Skeletal muscle tissue (tissue), 4 donors: ENCODE measurements around the gene PRLR. TPM values are rescaled to one million over a fixed set of nuclear protein-coding genes. Genes with fewer than 3 reads are reported as not detected.

ENCODE experiments used
- H3K27ac ChIP-seq: one replicate; pipeline ENCODE4 v1.7.0; 2013; ENCODE audit warnings: mild to moderate bottlenecking, low read depth, low read length, inconsistent platforms
- H3K27me3 ChIP-seq, 3 donors: one replicate each; pipeline ENCODE4 v1.7.0; 2013; ENCODE audit warnings: low read length in 3 of 3; ENCODE audit not compliant: control insufficient read depth in 3 of 3, insufficient read depth in 3 of 3
- H3K36me3 ChIP-seq, 3 donors: one replicate each; pipeline ENCODE4 v1.7.0; 2013; ENCODE audit warnings: low read length in 3 of 3; ENCODE audit not compliant: control insufficient read depth in 3 of 3, insufficient read depth in 3 of 3
- H3K4me1 ChIP-seq, 3 donors: one replicate each; pipeline ENCODE4 v1.7.0; 2013; ENCODE audit warnings: low read length in 3 of 3, mild to moderate bottlenecking in 3 of 3; ENCODE audit not compliant: control insufficient read depth in 3 of 3, insufficient read depth in 3 of 3
- H3K4me3 ChIP-seq, 3 donors: one replicate each; pipeline ENCODE4 v1.7.0; 2013; ENCODE audit warnings: low read length in 3 of 3
- H3K9ac ChIP-seq, 3 donors: one replicate each; pipeline ENCODE4 v1.7.0; 2013; ENCODE audit warnings: low read length in 3 of 3, mild to moderate bottlenecking in 3 of 3, moderate library complexity in 2 of 3, low read depth in 1 of 3
- H3K9me3 ChIP-seq, 3 donors: one replicate each; pipeline ENCODE4 v1.7.0; 2013; ENCODE audit warnings: low read length in 3 of 3; ENCODE audit not compliant: control insufficient read depth in 3 of 3
- total RNA-seq: library from RNA; depleted of rRNA; stranded (reverse); fragments of >200 nt; gene quantifications from one replicate; pipeline ENCODE4 v1.2.3, GENCODE V29; 2014
- donor health status: Osteomylitis.

PRLR gene
- total RNA-seq, 1 donor from 2014 or later, result 0.52 TPM

DNA sequence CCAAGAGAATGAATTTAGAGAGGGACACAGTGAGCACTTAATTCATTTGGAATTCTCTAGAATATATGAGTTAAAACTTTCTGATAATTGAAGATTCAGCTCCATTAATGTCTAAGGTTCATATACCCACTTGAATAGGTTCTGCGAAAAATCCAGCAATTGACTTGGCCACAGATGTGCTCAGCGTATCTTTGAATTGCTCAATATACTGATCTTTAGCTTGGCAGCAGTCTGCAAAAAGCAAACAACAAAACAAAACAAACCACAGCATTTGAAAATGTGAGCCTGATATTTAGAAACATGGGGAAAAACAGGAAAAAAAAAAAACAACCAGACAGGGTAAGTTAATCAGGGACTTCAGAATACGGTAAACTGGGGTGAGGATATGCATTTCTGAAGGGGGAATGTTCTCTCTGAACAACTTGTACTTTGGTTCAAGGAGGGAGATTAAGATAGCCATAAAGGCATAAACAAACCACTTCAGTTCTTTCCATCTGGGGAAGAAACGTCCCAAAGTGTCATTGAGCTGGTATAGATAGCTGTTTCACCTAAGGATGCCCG lies 203.9 kb downstream of the PRLR start:
- H3K27ac ChIP-seq, result no peak overlapping the region
- H3K4me1 ChIP-seq, result no peaks in the 10 kb centered on the region
- no peaks in the 10 kb centered on the region for H3K27me3 ChIP-seq
- H3K36me3 ChIP-seq, result no peaks in the 10 kb centered on the region
- no peaks in the 10 kb centered on the region for H3K9me3 ChIP-seq
- no peak overlapping the region for H3K4me3 ChIP-seq
- H3K9ac ChIP-seq, result no peak overlapping the region

- no peak overlapping the region for H3K27ac ChIP-seq
- H3K27me3 ChIP-seq, result no peaks in the 10 kb centered on the region
- no peak overlapping the region for H3K4me3 ChIP-seq
- no peaks in the 10 kb centered on the region for H3K4me1 ChIP-seq
- H3K9ac ChIP-seq, result no peak overlapping the region
- H3K9me3 ChIP-seq, result no peaks in the 10 kb centered on the region
- H3K36me3 ChIP-seq, result no peaks in the 10 kb centered on the region
Measured at GRCh38 chr5:35024911-35025510, 205.3 kb downstream of the PRLR start.

DNA sequence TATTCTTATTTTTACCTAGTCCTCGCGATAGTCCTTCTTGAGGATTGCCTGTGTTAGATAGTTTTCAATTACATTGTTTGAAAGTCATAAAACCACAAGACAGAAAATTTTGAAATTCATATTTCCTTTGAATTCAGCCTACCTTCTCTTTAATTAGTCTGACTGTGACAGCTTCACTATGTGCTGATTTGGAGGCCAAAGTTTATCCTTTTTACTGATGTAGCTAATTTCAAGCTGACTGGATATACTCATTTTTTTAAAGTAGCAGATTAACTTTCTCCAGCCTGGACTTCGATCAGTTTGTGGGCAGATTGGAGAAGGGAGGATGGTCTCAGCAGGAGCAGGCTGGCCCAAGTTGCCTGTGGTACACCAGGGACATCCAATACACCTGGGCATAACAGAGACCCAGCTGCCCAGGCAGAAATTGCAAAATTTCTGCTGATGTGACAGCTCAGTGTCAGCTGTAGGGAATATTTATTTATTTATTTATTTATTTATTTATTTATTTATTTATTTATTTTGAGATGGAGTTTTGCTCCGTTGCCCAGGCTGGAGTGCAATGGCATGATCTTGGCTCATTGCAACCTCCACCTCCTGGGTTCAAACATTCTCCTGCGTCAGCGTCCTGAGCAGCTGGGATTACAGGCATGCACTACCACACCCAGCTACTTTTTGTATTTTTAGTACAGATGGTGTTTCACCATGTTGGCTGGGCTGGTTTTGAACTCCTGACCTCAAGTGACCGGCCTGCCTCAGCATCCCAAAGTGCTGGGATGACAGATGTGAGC lies 206.7 kb downstream of the PRLR start:
- Histone ChIP-seq H3K4me3 (no peak overlapping the region), H3K36me3 (no peaks in the 10 kb centered on the region), H3K27me3 (no peaks in the 10 kb centered on the region), H3K9ac (no peak overlapping the region), H3K9me3 (no peaks in the 10 kb centered on the region), H3K27ac (no peak overlapping the region), H3K4me1 (no peaks in the 10 kb centered on the region)

- H3K9ac ChIP-seq, result no peak overlapping the region
- H3K27ac ChIP-seq, result no peak overlapping the region
- no peak overlapping the region for H3K4me3 ChIP-seq
- no peaks in the 10 kb centered on the region for H3K4me1 ChIP-seq
- H3K36me3 ChIP-seq, result no peaks in the 10 kb centered on the region
- no peaks in the 10 kb centered on the region for H3K9me3 ChIP-seq
- peaks cover 0 to 2% (median 0%) of the 10 kb centered on the region in 3 donors for H3K27me3 ChIP-seq
Measured at GRCh38 chr5:35016174-35017051, 213.9 kb downstream of the PRLR start.

- no peaks in the 10 kb centered on the region for H3K36me3 ChIP-seq
- H3K4me3 ChIP-seq, result no peak overlapping the region
- H3K27me3 ChIP-seq, result peaks cover 0 to 2% (median 0%) of the 10 kb centered on the region in 3 donors
- no peak overlapping the region for H3K27ac ChIP-seq
- H3K9me3 ChIP-seq, result no peaks in the 10 kb centered on the region
- no peak overlapping the region for H3K9ac ChIP-seq
- no peaks in the 10 kb centered on the region for H3K4me1 ChIP-seq
Measured at GRCh38 chr5:35015063-35015462, 215.2 kb downstream of the PRLR start.

GRCh38 chr5:35012796-35013195 lies 217.5 kb downstream of the PRLR start:
- Histone ChIP-seq H3K36me3 (no peaks in the 10 kb centered on the region), H3K27me3 (peaks cover 0 to 3% (median 2%) of the 10 kb centered on the region in 3 donors), H3K4me3 (no peak overlapping the region), H3K27ac (no peak overlapping the region), H3K9me3 (no peaks in the 10 kb centered on the region), H3K4me1 (no peaks in the 10 kb centered on the region), H3K9ac (no peak overlapping the region)

DNA sequence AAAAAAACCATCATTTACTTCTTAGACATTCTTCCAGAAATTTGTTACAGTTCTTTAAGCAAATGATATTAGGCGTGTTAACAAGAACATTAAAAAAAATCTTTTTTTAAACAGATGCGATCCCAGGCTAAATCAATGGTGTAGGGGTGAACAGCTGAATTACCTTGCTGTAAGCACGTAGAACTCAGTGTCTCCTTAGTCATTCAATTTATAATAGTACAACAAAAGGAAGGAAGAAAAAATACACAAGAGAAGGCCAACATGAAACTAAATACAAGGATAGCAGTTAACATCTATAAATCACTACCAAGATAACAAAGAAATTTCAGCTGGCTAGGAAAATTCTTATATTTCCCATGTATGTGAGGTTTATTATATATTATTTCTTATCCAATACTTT lies 217.9 kb downstream of the PRLR start:
- no peak overlapping the region for H3K9ac ChIP-seq
- H3K4me3 ChIP-seq, result no peak overlapping the region
- H3K36me3 ChIP-seq, result no peaks in the 10 kb centered on the region
- peaks cover 0 to 3% (median 2%) of the 10 kb centered on the region in 3 donors for H3K27me3 ChIP-seq
- H3K9me3 ChIP-seq, result no peaks in the 10 kb centered on the region
- H3K4me1 ChIP-seq, result no peaks in the 10 kb centered on the region
- H3K27ac ChIP-seq, result no peak overlapping the region

GRCh38 chr5:35010676-35011075 lies 219.6 kb downstream of the PRLR start:
- Histone ChIP-seq H3K27ac (no peak overlapping the region), H3K27me3 (peaks cover 0 to 3% (median 2%) of the 10 kb centered on the region in 3 donors), H3K9ac (no peak overlapping the region), H3K36me3 (no peaks in the 10 kb centered on the region), H3K9me3 (no peaks in the 10 kb centered on the region), H3K4me3 (no peak overlapping the region), H3K4me1 (no peaks in the 10 kb centered on the region)

GRCh38 chr5:35009657-35010056 lies 220.6 kb downstream of the PRLR start:
- H3K27ac ChIP-seq, result no peak overlapping the region
- H3K4me1 ChIP-seq, result no peaks in the 10 kb centered on the region
- H3K9ac ChIP-seq, result no peak overlapping the region
- peaks cover 0 to 3% (median 2%) of the 10 kb centered on the region in 3 donors for H3K27me3 ChIP-seq
- no peak overlapping the region for H3K4me3 ChIP-seq
- no peaks in the 10 kb centered on the region for H3K36me3 ChIP-seq
- no peaks in the 10 kb centered on the region for H3K9me3 ChIP-seq
